Inflammatory macrophage treated with lipopolysaccharide for 1 hour (primary cell): Measurements from ENCODE around the gene MSL1.
A peak's percentile ranks its signal among the peaks of the same experiment; 100 is the strongest.

Experiments
- DNase-seq, 2 donors: peaks; one replicate each; pipeline ENCODE4 v3.0.0-alpha.2; 2020 to 2022

Gene MSL1

GRCh38 chr17:40091691-40092397, 29.9 kb upstream of the MSL1 start:
- no peak for DNase-seq

- DNase-seq = no peak
Measured at GRCh38 chr17:40092581-40092980, 29.2 kb upstream of the MSL1 start.

DNA sequence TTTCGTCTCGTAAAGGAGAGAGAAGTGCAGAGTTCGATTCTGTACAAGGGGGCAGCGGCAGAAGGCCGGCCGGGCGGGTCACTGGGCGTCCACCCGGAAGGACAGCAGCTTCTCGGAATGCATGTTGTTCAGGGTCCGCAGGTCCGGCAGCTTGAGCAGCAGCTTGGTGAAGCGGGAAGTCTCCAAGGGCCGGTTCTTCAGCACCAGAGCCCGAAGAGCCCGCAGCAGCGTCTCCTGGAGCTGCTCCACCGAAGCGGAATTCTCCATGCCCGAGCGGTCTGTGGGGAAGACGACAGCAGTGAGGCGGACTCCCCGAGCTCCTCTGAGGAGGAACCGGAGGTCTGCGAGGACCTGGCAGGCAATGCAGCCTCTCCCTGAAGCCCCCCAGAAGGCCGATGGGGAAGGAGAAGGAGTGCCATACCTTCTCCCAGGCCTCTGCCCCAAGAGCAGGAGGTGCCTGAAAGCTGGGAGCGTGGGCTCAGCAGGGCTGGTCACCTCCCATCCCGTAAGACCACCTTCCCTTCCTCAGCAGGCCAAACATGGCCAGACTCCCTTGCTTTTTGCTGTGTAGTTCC, 28.7 kb upstream of the MSL1 start:
- DNase-seq = no peak

DNA sequence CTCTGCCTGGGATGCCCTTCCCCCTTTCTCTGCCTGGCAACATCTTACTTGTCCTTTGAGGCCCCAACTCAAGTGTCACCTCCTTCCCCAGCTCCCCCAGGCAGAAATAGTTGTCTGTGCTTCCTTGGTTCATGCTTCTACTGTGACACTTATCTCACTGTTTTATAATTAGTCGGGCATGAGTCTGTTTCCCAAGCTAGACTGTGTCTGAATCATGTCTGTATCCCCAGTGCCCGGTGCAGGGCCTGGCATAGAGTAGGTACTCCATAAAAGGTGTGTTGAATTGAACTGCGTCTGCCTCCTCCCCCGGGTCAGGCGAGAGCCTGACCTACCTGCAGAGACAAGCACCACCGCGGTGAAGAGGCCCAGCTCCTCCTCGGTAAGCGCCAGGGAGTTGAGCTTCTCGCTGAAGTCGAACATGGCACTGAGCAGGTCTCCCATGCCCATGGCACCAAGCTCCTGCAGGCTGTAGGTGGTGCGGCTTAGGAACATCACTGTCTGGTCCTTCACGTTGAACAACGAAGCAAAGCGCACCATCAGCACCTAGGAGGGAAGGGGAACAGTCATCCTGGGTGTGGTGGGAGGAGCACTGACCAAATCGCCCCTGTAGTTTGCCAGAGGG, 28.1 kb upstream of the MSL1 start:
- no peak for DNase-seq

DNA sequence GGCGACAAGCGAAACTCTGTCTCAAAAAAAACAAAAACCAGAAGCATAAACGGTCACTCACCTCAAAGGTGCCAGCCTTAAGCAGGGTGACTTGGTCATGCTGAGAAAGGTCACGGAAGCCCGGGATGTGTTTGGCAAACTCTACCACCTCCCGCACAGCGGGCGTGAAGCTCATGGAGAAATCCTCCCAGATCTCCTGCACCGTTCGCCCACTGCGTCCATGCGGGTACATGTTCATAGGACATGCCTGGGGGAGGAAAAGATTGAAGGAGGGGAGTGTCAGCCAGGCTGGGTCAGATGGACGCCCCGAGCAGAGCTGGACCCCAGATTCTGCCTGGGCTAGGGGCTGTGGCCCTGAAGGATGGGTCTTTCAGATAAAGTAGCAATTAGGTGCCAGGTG, 26.9 kb upstream of the MSL1 start:
- no peak for DNase-seq

GRCh38 chr17:40095351-40095943, 26.3 kb upstream of the MSL1 start:
- DNase-seq = no peak

GRCh38 chr17:40095944-40096791, 25.6 kb upstream of the MSL1 start:
- DNase-seq = peak; percentile 97 to 100

DNA sequence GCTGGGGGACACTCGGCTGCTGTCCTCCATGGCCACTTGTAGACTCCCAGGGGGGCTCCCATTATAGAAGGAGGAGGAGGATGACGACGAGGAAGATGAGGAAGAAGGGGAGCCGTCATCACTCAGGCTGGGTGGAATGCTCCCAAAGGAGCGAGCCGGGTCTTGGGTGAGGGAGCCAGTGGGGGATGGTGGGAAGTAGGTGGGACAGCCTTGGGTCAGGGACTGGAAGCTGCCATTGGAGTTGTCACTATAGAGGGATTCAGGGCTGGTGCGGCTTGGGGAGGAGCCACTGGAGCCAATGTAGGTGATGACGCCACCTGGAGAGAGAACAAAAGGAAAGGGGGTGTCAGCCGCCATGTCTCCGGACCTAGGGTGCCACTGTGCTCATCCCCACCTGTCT, 24.7 kb upstream of the MSL1 start:
- DNase-seq = no peak

DNA sequence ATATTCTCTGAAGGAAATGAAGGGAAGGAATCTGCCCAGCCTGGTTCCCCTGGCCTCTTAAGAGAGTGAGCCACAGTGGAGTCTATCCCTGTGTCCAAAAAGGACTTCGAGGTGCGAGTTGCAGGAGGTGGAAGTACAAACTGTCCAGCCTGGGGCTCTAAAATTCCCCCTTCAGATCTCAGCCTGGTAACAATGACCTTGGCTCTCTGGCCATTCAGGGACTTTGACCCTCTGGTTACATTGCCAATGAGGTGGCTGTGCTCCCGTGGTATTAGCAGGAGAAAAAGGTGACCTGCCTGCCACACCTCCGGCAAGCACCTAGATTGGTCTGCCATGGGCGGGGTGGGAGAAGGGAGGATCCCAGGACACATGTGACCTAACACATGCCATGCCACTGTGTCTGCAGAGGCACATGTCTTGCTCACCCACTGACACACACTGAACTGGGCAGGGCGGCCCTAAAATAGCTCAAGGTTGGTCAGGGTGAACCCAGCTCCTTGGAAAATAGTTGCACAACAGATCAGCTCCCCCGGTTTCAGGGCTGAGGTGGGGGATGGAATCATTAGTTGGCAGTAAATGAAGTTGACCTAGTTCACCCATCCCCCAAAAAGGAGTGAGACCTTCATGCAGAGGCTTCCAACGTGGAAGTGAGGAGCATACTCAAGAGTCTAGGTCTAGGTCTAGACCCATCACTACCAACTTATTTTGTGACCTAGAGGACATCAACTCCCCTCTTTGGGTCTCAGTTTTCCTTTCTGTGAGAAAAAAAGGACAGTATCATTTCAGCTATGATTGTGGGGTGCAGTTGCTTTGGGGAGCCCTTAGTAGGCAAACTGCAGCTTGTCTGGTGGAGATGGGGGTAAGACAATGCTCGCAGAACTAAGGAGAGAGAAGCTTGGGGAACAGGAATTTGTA, 23.6 kb upstream of the MSL1 start:
- no peak for DNase-seq

DNA sequence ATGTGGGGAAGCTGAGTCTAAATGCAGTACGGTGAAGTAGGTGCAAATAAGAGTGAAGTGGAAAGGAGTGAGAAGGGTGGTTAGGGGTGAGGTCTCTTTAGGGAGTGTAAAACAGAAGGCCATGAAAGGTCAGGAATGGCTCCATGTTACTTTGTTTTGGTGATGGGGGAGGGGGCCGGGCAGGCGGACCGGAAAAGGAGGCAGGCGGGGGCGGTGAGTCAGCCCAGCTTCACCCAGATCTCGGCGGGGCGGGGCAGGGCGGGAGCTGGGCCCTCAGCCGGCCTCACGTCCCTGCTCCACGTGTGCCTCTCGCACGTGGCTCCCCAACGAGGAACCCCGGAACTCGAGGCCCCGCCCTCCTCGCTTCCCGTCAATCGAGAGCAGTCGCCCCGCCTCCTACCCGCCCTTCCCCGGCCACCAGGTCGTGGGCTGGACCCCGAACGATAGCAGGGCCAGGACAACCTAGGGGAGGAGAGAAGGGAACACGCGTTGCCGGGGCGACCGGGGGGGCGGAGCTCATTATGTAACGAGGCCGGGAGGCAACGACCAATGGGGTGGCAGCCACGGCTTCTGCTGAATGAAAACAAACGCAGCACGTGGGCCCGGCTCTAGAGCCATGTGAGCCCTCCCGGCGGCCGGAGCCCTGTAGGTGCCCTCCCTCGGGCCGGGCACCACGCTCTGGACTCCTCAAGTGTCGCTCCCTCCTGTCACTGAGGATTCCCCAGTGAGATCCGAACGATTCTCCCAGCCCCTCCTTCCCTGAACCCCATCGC, 22.7 kb upstream of the MSL1 start:
- peak; percentile 88 to 94 for DNase-seq

DNA sequence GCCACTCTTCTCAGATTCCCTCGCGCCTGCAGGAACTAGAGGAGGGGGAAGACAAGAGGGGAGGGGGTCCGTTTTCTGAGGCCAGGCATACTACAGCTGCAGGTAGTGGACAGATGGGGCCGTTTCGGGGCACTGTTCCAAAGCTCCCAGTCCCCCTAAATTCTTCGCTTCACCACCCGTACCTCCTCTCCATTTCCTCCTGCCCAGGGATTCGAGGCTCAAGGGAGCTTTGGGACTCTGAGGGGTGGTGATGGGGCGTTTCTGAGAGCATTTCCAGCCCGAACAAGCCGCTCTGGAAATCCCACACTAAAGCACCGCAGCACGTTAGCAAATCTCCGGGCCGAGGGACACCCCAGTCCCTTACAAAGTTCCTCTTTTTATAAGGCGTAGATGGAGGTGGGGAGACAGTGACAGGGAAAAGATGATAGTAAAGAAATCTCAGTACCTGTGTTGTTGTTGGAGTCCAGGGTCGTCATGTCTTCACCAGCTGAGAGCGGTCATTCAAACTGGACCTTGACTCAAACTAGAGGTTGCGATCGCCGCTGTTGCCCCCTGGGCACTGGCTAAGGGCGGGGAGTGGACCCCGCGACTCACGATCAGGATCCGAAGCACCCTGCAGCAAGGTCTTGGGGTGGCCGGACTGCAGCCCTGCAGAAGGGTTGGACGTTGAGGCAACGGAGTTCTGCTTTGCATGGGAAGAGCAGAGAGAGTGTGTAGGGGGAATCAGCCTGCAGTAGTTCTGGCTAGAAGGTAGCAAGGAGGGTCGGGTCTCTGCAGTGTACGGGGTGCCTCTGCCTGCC, 22.0 kb upstream of the MSL1 start:
- peak; percentile 87 to 92 for DNase-seq

- no peak for DNase-seq
Measured at GRCh38 chr17:40100419-40100668, 21.4 kb upstream of the MSL1 start, which contains the start of gene NR1D1. Gene NR1D1 (minus strand): TSS chr17:40100589. CDS start chr17:40100094, 495 bp downstream.

GRCh38 chr17:40100669-40101366, 21.0 kb upstream of the MSL1 start:
- peak; percentile 92 to 95 for DNase-seq

DNA sequence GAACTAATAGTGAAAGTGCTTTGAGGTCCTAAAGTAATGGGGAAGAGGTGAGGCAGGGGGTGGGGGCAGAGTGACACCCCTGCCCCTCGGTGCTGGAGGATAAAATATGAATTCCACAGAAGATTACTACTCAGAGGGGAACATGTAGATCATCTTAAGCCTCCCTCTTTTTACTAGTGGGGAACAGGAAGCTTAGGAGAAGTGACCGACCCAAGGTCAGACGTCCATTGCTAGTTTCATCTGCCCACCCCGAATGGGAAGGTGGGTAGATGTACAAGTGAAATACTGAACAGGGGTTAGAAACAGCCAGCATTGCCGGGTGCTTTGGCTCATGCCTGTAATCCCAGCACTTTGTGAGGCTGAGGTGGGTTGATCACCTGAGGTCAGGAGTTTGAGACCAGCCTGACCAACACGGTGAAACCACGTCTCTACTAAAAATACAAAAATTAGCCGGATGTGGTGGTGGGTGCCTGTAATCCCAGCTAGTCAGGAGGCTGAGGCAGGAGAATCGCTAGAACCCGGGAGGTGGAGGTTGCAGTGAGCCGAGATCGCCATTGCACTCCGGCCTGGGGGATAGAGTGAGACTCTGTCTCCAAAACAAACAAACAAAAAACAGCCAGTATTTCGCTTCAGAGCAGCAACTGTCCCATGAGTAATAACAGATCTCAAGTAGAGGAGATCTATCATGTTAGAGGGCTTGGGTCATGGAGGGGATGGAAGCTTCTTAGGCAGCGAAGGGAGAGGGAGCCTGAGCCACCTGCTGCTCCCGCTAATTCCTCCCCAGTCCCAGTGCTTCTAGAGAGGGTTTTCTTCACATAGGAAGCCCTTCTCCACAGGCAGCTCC, 20.2 kb upstream of the MSL1 start:
- DNase-seq = no peak

DNA sequence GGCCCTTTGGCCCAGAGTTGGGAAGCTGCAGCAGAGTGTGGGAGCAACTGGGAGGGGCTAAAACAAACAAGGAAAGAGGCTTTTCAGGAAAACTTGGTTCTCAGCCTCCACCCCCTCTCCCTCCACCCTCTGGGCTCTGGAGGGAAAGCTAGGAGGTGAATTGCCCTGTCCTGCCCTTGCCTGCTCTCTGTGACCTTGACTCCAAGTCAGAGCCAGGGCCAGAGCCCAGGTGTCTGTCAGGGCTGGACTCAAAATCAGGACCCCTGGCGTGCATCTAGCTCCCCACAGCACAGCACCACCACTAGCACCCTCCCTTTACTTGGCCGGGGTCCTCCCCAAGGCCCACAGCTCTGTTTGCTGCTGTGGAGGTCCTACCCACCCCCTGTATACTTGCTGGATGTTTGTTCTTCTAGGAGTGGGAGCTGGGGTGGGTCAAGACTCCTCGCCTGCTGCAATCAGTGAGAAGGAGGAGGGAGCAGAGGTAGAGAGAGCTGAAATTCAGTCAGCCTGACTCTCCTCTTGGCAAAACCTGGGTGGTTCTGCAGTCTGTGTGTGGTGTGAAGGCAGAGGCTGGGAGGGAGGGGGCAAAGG, 18.6 kb upstream of the MSL1 start:
- no peak for DNase-seq

DNA sequence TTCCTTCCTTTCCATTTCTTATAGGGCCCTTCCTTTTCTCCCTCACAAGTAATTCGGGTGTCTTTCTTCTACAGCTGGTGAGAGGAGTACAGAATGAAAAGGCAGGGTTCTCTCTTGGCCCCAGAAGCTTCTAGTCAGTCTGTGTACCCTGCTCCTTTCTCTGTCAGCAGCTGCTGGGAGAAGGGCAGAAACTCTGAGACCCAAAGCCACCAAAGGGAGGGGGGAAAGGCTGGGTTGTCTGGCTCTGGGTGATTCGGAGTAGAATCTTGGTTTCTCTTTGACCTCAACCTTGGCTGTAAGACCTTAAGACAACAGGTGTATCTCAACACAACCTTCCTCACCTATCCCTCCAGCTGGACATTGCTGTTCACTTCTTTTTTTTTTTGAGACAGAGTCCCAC, 18.1 kb upstream of the MSL1 start:
- no peak for DNase-seq

DNA sequence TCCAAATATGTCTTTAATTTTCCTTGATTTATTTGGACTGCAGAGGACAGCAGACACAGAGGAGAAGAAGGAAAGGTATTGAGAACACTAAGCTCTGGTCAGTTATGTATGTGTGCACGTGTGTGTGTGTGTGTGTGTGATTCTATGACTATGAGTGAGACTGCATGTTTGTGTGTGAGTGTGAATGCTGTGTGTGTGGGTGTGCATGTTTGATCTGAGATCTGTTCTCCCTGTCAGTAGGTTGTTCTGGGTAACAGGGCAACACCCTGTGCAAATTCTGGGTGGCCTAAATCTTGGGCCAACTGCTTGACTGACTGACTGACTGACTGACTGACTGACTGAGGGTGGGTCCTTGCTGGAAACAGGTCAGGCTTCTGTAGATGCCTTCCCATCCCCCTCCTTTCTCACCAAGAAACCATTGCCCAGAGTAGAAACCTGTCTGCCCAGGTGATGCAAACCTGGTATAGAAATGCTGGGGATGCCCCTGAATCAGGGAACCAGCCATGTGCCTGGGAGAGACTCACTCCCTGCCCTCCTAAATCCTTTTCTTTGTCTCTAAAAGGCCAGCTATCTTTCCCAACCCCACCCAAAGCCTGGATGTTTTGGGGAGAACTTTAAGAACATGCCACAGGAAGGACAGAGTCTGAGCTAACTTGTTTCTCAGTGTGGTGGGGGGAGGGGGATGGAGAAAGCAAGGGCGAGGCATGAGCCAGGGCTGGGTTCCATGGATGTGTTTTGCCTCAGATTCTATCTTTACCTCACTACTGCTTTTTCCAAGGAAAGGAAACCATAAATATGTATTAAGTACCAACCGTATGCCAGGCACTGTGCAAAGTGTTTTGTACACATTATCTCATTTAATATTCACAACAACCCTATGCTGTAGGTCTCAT, 16.9 kb upstream of the MSL1 start:
- no peak for DNase-seq
